ENCODE data around the gene DDX27. TPM values are rescaled to one million over a fixed set of nuclear protein-coding genes. Genes with fewer than 3 reads are reported as not detected.
A peak's percentile ranks its signal among the peaks of the same experiment; 100 is the strongest.

DDX27 gene
- total and polyA plus RNA-seq, 4 donors = 8.8 to 16.0 (median 13.0) TPM

- H3K36me3 ChIP-seq (ENCODE audit: control insufficient read depth in 4 of 4, insufficient read depth in 3 of 4, low read depth in 1 of 4, low read length in 3 of 4) = peaks cover 45 to 90% (median 84%) of the 10 kb centered on the region in 4 donors
- H3K9me3 ChIP-seq (ENCODE audit: control insufficient read depth in 4 of 4, low read length in 3 of 4) = peaks cover 8 to 17% (median 13%) of the 10 kb centered on the region in 4 donors
- no peak overlapping the region for H3K9ac ChIP-seq (ENCODE audit: low read depth in 1 of 2, low read length in 2 of 2)
- DNase-seq (ENCODE audit: low spot score) = no peak
- no peak overlapping the region for H3K4me3 ChIP-seq (ENCODE audit: low read depth in 1 of 3, low read length in 3 of 3)
- H3K27me3 ChIP-seq (ENCODE audit: control insufficient read depth in 4 of 4, insufficient read depth in 4 of 4, low read length in 3 of 4) = no peaks in the 10 kb centered on the region
- peaks cover 0 to 1% (median 0%) of the 10 kb centered on the region in 4 donors for H3K4me1 ChIP-seq (ENCODE audit: control insufficient read depth in 4 of 4, insufficient read depth in 4 of 4, low read length in 3 of 4)
- H3K27ac ChIP-seq (ENCODE audit: low read depth in 1 of 2, low read length in 2 of 2) = no peak overlapping the region
- WGBS = 95% methylated on average over 16 of the region's 16 CpGs
- TF ChIP-seq TAF1 (conservative IDR thresholded peaks at IDR 0.05) (no peak), HNF4A (conservative IDR thresholded peaks at IDR 0.05) (no peak), GABPA (IDR thresholded peaks at IDR 0.05 in 1 of 2, conservative IDR thresholded peaks at IDR 0.05 in 1 of 2) (no peak), NR2F2 (IDR thresholded peaks at IDR 0.05) (no peak), RAD21 (IDR thresholded peaks at IDR 0.05) (no peak), SP1 (IDR thresholded peaks at IDR 0.05) (no peak), ZBTB33 (IDR thresholded peaks at IDR 0.05) (no peak), REST (IDR thresholded peaks at IDR 0.05) (no peak), CTCF (IDR thresholded peaks at IDR 0.05; ENCODE audit: low read depth, low read length, missing input control) (no peak), YY1 (IDR thresholded peaks at IDR 0.05) (no peak), HNF4G (IDR thresholded peaks at IDR 0.05) (no peak), FOXA1 (IDR thresholded peaks at IDR 0.05) (no peak), RXRA (IDR thresholded peaks at IDR 0.05) (no peak)
Measured at GRCh38 chr20:49286689-49287551, 67.7 kb downstream of the DDX27 start.

- Histone ChIP-seq H3K36me3 (ENCODE audit: control insufficient read depth in 4 of 4, insufficient read depth in 3 of 4, low read depth in 1 of 4, low read length in 3 of 4) (peaks cover 40 to 86% (median 77%) of the 10 kb centered on the region in 4 donors), H3K4me3 (ENCODE audit: low read depth in 1 of 3, low read length in 3 of 3) (no peak overlapping the region), H3K27ac (ENCODE audit: low read depth in 1 of 2, low read length in 2 of 2) (no peak overlapping the region), H3K9me3 (ENCODE audit: control insufficient read depth in 4 of 4, low read length in 3 of 4) (peaks cover 8 to 17% (median 13%) of the 10 kb centered on the region in 4 donors), H3K4me1 (ENCODE audit: control insufficient read depth in 4 of 4, insufficient read depth in 4 of 4, low read length in 3 of 4) (no peaks in the 10 kb centered on the region), H3K9ac (ENCODE audit: low read depth in 1 of 2, low read length in 2 of 2) (no peak overlapping the region), H3K27me3 (ENCODE audit: control insufficient read depth in 4 of 4, insufficient read depth in 4 of 4, low read length in 3 of 4) (no peaks in the 10 kb centered on the region)
- no peak for DNase-seq (ENCODE audit: low spot score)
- TF ChIP-seq JUND (IDR thresholded peaks at IDR 0.05) (peak; percentile 1 to 31), CTCF (IDR thresholded peaks at IDR 0.05; ENCODE audit: low read depth, low read length, missing input control) (no peak), ATF3 (IDR thresholded peaks at IDR 0.05) (peak; percentile 39)
Measured at GRCh38 chr20:49287555-49288249, 68.5 kb downstream of the DDX27 start.
